CD4-positive, alpha-beta memory T cell (primary cell): ENCODE measurements around the gene CD53. TPM values are rescaled to one million over a fixed set of nuclear protein-coding genes. Genes with fewer than 3 reads are reported as not detected.

Experiments used
- CTCF ChIA-PET: fragments of 350-600 bp; sonication (Branson Sonifier 250); formaldehyde crosslinking; loops from one replicate; lab custom pipeline; 2021; ENCODE audit warnings: inconsistent platforms; ENCODE audit not compliant: partially characterized antibody; lab: Charles Lee
- POLR2A ChIA-PET: fragments of 350-600 bp; sonication (Branson Sonifier 250); formaldehyde crosslinking; loops from one replicate; lab custom pipeline; 2021; ENCODE audit not compliant: partially characterized antibody; lab: Charles Lee
- DNase-seq, 5 donors: peaks; one replicate each; pipeline versions ENCODE4 v3.0.0 to v3.0.0-alpha.2; 2020 to 2022; ENCODE audit warnings: mixed read lengths in 1 of 5
- H3K27ac ChIP-seq: one replicate; pipeline ENCODE4 v1.7.0; 2013; ENCODE audit warnings: low read depth, low read length
- H3K27me3 ChIP-seq: 2 replicates; pipeline ENCODE4 v1.7.0; 2013; ENCODE audit warnings: mild to moderate bottlenecking, low read length, moderate library complexity; ENCODE audit not compliant: insufficient read depth
- H3K36me3 ChIP-seq: 2 replicates; pipeline ENCODE4 v1.7.0; 2013; ENCODE audit warnings: mild to moderate bottlenecking, low read length, moderate library complexity; ENCODE audit not compliant: insufficient read depth
- H3K4me1 ChIP-seq: 2 replicates; pipeline ENCODE4 v1.7.0; 2013; ENCODE audit warnings: mild to moderate bottlenecking, low read length, moderate library complexity; ENCODE audit not compliant: insufficient read depth
- H3K4me3 ChIP-seq, 2 donors: one replicate each; pipeline ENCODE4 v1.7.0; 2013; ENCODE audit warnings: low read length in 2 of 2, mild to moderate bottlenecking in 1 of 2
- H3K9me3 ChIP-seq, 2 donors: one replicate each; pipeline ENCODE4 v1.7.0; 2013; ENCODE audit warnings: low read length in 2 of 2, control low read depth in 1 of 2; ENCODE audit not compliant: control insufficient read depth in 1 of 2
- H3K27ac Mint-ChIP-seq, 7 donors: one replicate each; pipeline ENCODE4 v1.8.0; 2020 to 2021; ENCODE audit warnings: mixed read lengths in 7 of 7, mild to moderate bottlenecking in 6 of 7, inconsistent platforms in 3 of 7, moderate library complexity in 3 of 7
- H3K27me3 Mint-ChIP-seq, 2 donors: one replicate each; pipeline ENCODE4 v1.8.0; 2020 to 2021; ENCODE audit warnings: mixed read lengths in 2 of 2
- H3K36me3 Mint-ChIP-seq, 2 donors: one replicate each; pipeline ENCODE4 v1.8.0; 2020 to 2021; ENCODE audit warnings: mixed read lengths in 2 of 2, inconsistent platforms in 1 of 2, mild to moderate bottlenecking in 1 of 2
- H3K4me1 Mint-ChIP-seq, 4 donors: one replicate each; pipeline ENCODE4 v1.8.0; 2020 to 2021; ENCODE audit warnings: mixed read lengths in 4 of 4, mild to moderate bottlenecking in 1 of 4
- H3K4me3 Mint-ChIP-seq, 8 donors: one replicate each; pipeline ENCODE4 v1.8.0; 2020 to 2021; ENCODE audit warnings: mixed read lengths in 8 of 8, mild to moderate bottlenecking in 7 of 8, moderate library complexity in 6 of 8, inconsistent platforms in 3 of 8
- H3K9me3 Mint-ChIP-seq, 8 donors: one replicate each; pipeline ENCODE4 v1.8.0; 2020 to 2021; ENCODE audit warnings: mixed read lengths in 8 of 8, mild to moderate bottlenecking in 5 of 8, inconsistent platforms in 3 of 8, moderate library complexity in 1 of 8
- intact Hi-C: fragments of 100-400 bp; cut with micrococcal nuclease; formaldehyde crosslinking; loops from one replicate; pipeline ENCODE4 v1.15.1; 2023
- polyA plus RNA-seq, 2 donors: library from polyadenylated mRNA; unstranded; fragments of 300-500 nt; fragmentation: Illumina TruSeq; gene quantifications; one replicate each; pipeline ENCODE4 v1.2.3, GENCODE V29; 2021
- total RNA-seq, 2 experiments: library from RNA; stranded (reverse); gene quantifications; one replicate each; pipeline ENCODE4 v1.2.3, GENCODE V29; 2021

CD53 gene
- total and polyA plus RNA-seq, 4 experiments from 2014 or later: 337 to 1,003 (median 663) TPM

DNA sequence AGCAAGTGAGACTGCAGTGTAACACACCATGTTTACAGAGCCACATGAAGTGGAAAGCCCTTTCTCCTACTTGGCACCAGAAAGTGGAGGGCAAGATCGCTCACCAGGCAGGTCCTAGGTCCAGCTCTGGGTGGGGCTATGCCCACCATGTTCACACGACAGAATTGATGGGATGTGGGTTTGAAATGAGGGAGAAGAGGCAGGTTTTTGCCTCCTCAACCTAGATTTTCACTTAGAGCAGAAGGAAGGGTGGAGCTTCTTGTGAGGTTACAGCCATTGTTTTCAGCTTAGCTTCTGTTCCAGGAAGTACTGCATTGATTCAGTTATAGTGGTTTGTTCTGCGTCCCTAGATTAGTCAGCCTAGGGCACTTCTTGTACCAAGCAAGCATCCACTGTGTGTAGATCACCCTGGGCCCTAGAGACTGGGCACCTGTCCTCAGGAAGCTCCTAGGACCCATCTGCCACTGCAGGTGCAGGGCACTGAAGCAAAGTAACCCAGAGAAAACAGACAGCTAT, 2.3 kb downstream of the CD53 start:
- H3K4me3 ChIP-seq: peak overlapping the region; percentile 79 to 92
- H3K4me1 ChIP-seq: peaks cover 68% of the 10 kb centered on the region
- CTCF ChIA-PET: interaction anchor here (1.0 to 3.2 kb wide), 7 partner anchors 12 to 118 kb away, joined by 3 to 13 read pairs (median 4); partner anchors contain the start of gene LRIF1
- no peaks in the 10 kb centered on the region for H3K36me3 ChIP-seq
- Mint-ChIP-seq H3K9me3 (peaks cover 0 to 2% (median 0%) of the 10 kb centered on the region in 8 donors), H3K27me3 (no peaks in the 10 kb centered on the region), H3K4me1 (peaks cover 53 to 81% (median 60%) of the 10 kb centered on the region in 4 donors), H3K4me3 (peak overlapping the region; percentile 94 to 100 (median 98)), H3K27ac (peak overlapping the region; percentile 93 to 99 (median 98)), H3K36me3 (peaks cover 29 to 50% of the 10 kb centered on the region in 2 donors)
- intact Hi-C loops: loop anchor here (1.0 to 10.0 kb wide), 7 partner anchors 8 to 840 kb away; partner anchors contain the start of genes RBM15 and STRIP1
- H3K9me3 ChIP-seq: no peaks in the 10 kb centered on the region
- POLR2A ChIA-PET: interaction anchor here (0.5 to 5.3 kb wide), 22 partner anchors 9 to 536 kb away, joined by 3 to 69 read pairs (median 4); partner anchors contain the start of genes KCNA3, LRIF1 and RBM15
- DNase-seq: peak; percentile 60 to 74 (median 66)
- peak overlapping the region; percentile 88 for H3K27ac ChIP-seq
- no peaks in the 10 kb centered on the region for H3K27me3 ChIP-seq

DNA sequence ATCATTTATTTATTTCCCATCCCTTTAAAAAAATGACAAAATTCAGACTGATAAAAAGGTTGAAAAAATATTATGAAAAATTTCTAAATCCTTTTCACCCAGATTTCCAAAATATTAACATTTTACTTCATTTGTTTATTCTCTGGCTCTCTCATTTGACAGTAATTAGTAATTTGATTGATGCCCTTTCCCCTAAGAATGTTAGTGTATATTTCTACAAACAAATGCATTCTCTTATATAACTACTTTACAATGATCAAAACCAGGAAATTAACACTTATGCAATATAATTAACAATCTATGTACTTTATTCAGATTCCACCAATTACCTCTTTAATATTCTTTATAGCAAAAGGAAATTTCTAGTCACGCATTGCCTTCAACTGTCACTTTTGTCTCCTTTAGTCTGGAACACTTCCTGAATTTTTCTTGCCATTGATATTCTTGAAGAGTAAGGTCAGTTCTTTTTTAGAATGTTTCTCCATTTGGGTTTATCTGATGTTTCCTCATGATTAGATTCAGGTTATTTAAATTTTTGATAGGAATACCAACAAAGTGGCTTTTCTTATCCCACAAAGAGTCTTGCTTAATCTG, 3.9 kb downstream of the CD53 start:
- H3K36me3 ChIP-seq: no peaks in the 10 kb centered on the region
- Mint-ChIP-seq H3K27ac (peak overlapping the region; percentile 88 to 94 (median 92)), H3K4me3 (peak overlapping the region; percentile 76 to 99 (median 88)), H3K9me3 (peaks cover 0 to 2% (median 0%) of the 10 kb centered on the region in 8 donors), H3K4me1 (peaks cover 52 to 82% (median 61%) of the 10 kb centered on the region in 4 donors), H3K36me3 (peaks cover 41 to 62% of the 10 kb centered on the region in 2 donors), H3K27me3 (no peaks in the 10 kb centered on the region)
- H3K27ac ChIP-seq: peak overlapping the region; percentile 88
- no peaks in the 10 kb centered on the region for H3K27me3 ChIP-seq
- H3K9me3 ChIP-seq: no peaks in the 10 kb centered on the region
- H3K4me3 ChIP-seq: peak overlapping the region; percentile 39 to 67
- peaks cover 69% of the 10 kb centered on the region for H3K4me1 ChIP-seq
- DNase-seq: no peak
- ChIA-PET POLR2A (interaction anchor here (1.4 to 5.1 kb wide), 6 partner anchors 13 to 203 kb away, joined by 4 to 28 read pairs (median 6); partner anchors contain the start of genes KCNA3 and LRIF1), CTCF (no interaction called here)
- intact Hi-C loops: loop anchor here (5.0 to 10.0 kb wide), 2 partner anchors 232 to 540 kb away; partner anchors contain the start of gene RBM15

DNA sequence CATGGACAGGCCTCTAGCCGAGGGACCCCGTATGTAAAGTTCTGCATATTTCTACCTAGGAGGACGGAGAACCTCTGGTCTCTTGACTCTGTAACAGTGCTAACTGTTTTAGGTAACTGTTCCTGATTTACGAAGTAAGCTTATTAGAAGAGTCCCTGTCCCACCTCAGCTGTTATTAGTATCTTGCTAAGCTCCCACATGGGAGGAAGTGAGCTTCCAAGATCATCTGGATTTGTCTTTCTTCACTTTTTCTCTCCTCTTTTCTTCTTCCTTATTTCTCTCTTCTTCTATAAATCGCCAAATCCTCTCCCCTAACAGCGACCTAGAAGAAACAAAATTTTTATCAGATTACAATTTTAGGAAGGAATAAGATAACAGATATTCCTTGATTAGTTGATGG, 4.4 kb downstream of the CD53 start:
- ChIA-PET CTCF (no interaction called here), POLR2A (interaction anchor here (0.6 to 1.9 kb wide), 5 partner anchors 9 to 203 kb away, joined by 3 to 8 read pairs (median 6); partner anchors contain the start of genes KCNA3 and LRIF1)
- peaks cover 69% of the 10 kb centered on the region for H3K4me1 ChIP-seq
- peak overlapping the region; percentile 39 to 67 for H3K4me3 ChIP-seq
- no peak for DNase-seq
- H3K36me3 ChIP-seq: no peaks in the 10 kb centered on the region
- peaks cover 44 to 65% of the 10 kb centered on the region in 2 donors for H3K36me3 Mint-ChIP-seq
- H3K27ac Mint-ChIP-seq: peak overlapping the region; percentile 88 to 94 (median 92)
- H3K27me3 ChIP-seq: no peaks in the 10 kb centered on the region
- peak overlapping the region; percentile 88 for H3K27ac ChIP-seq
- intact Hi-C loops: loop anchor here (5.0 to 10.0 kb wide), 2 partner anchors 233 to 540 kb away; partner anchors contain the start of gene RBM15
- peak overlapping the region; percentile 76 to 99 (median 88) for H3K4me3 Mint-ChIP-seq
- peaks cover 0 to 2% (median 0%) of the 10 kb centered on the region in 8 donors for H3K9me3 Mint-ChIP-seq
- H3K27me3 Mint-ChIP-seq: no peaks in the 10 kb centered on the region
- peaks cover 50 to 82% (median 61%) of the 10 kb centered on the region in 4 donors for H3K4me1 Mint-ChIP-seq
- no peaks in the 10 kb centered on the region for H3K9me3 ChIP-seq

DNA sequence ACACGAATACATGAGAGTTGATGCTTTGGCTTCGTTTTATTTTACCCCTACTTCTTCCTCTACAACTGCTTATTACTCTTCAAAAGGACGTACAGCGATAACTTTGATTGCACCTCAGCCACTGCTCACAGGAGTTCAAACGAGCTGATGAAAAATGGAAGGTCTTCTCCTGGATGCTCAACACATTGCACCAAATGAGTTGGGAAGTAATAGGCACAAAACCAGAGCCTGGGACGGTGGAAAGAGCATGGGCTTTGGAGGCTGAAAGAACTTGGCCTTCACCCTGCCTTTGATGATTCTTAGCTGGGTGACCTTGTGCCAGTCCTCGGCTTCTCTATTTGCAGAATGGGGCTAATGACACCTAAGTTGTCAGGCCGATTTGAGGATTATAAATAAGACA, 4.8 kb downstream of the CD53 start:
- CTCF ChIA-PET: interaction anchor here (0.6 kb wide), 1 partner anchor 91 kb away, joined by 3 read pairs; no protein-coding TSS in a partner anchor
- no peaks in the 10 kb centered on the region for H3K9me3 ChIP-seq
- DNase-seq: no peak
- H3K36me3 Mint-ChIP-seq: peaks cover 44 to 66% of the 10 kb centered on the region in 2 donors
- intact Hi-C loops: loop anchor here (5.0 to 10.0 kb wide), 2 partner anchors 233 to 540 kb away; partner anchors contain the start of gene RBM15
- H3K36me3 ChIP-seq: no peaks in the 10 kb centered on the region
- no peaks in the 10 kb centered on the region for H3K27me3 Mint-ChIP-seq
- peak overlapping the region; percentile 39 to 67 for H3K4me3 ChIP-seq
- peak overlapping the region; percentile 88 for H3K27ac ChIP-seq
- H3K27me3 ChIP-seq: no peaks in the 10 kb centered on the region
- H3K4me1 Mint-ChIP-seq: peaks cover 49 to 82% (median 60%) of the 10 kb centered on the region in 4 donors
- POLR2A ChIA-PET: interaction anchor here (0.6 to 1.9 kb wide), 6 partner anchors 8 to 232 kb away, joined by 3 to 8 read pairs (median 5); partner anchors contain the start of genes KCNA3 and LRIF1
- H3K9me3 Mint-ChIP-seq: peaks cover 0 to 2% (median 0%) of the 10 kb centered on the region in 8 donors
- H3K4me1 ChIP-seq: peaks cover 69% of the 10 kb centered on the region
- H3K4me3 Mint-ChIP-seq: peak overlapping the region; percentile 76 to 99 (median 88)
- peak overlapping the region; percentile 88 to 94 (median 92) for H3K27ac Mint-ChIP-seq

DNA sequence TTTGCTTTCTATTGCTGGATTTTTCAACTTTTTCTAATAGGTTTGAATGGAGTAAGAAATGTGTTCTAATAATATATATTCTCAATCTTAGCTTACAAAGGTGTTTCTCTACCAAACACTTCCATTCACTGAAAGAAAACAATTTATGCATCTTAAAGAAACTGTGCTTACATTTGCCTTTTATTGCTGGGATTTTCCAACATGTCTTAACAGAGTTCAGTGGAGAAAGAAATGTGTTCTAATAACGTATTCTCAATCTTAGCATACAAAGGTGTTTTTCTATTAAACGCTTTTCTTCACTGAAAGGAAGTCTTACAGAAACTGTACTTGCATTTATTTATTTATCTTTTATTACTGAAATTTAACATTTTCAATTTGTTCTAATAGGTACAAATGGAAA, 5.6 kb downstream of the CD53 start:
- H3K4me3 Mint-ChIP-seq: peak overlapping the region in 7 of 8 donors; percentile 56 to 91 (median 86)
- intact Hi-C loops: loop anchor here (5.0 to 10.0 kb wide), 2 partner anchors 234 to 541 kb away; partner anchors contain the start of gene RBM15
- no peak for DNase-seq
- H3K9me3 ChIP-seq: no peaks in the 10 kb centered on the region
- ChIA-PET CTCF (interaction anchor here (1.3 to 2.4 kb wide), 2 partner anchors 12 to 95 kb away, joined by 3 to 8 read pairs; no protein-coding TSS in a partner anchor), POLR2A (interaction anchor here (0.7 to 2.8 kb wide), 9 partner anchors 8 to 1671 kb away, joined by 3 to 13 read pairs (median 6); partner anchors contain the start of genes KCNA3 and LRIF1)
- H3K36me3 Mint-ChIP-seq: peaks cover 45 to 65% of the 10 kb centered on the region in 2 donors
- H3K9me3 Mint-ChIP-seq: peaks cover 0 to 2% (median 0%) of the 10 kb centered on the region in 8 donors
- H3K27me3 Mint-ChIP-seq: no peaks in the 10 kb centered on the region
- no peaks in the 10 kb centered on the region for H3K36me3 ChIP-seq
- peaks cover 55 to 85% (median 66%) of the 10 kb centered on the region in 4 donors for H3K4me1 Mint-ChIP-seq
- H3K27me3 ChIP-seq: no peaks in the 10 kb centered on the region
- H3K4me1 ChIP-seq: peaks cover 77% of the 10 kb centered on the region
- peak overlapping the region; percentile 70 for H3K27ac ChIP-seq
- no peak overlapping the region for H3K4me3 ChIP-seq
- H3K27ac Mint-ChIP-seq: peak overlapping the region in 2 of 7 donors; percentile 91 to 93

DNA sequence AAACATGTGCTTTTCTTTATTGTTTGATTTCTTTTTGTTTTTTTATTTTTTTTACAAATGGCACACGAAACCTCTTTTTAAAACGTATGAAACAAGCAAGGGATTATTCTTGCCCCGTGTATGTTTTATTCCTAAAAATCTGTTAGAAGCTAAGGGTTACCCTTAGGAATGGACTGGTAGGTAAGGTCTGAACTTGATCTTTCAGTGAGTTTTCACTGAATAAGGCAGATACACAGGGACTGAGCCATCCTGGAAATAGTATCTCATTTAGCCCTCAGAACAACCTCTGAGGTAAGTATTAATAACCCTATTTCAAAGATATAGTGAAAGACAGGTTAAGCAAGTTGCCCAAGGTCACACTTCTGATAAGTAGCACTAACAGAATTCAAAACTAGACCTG, 6.0 kb downstream of the CD53 start:
- H3K4me1 ChIP-seq: peaks cover 81% of the 10 kb centered on the region
- peaks cover 57 to 89% (median 69%) of the 10 kb centered on the region in 4 donors for H3K4me1 Mint-ChIP-seq
- peak overlapping the region; percentile 70 for H3K27ac ChIP-seq
- peaks cover 0 to 2% (median 0%) of the 10 kb centered on the region in 8 donors for H3K9me3 Mint-ChIP-seq
- no peaks in the 10 kb centered on the region for H3K36me3 ChIP-seq
- peak overlapping the region; percentile 75 to 91 (median 86) for H3K4me3 Mint-ChIP-seq
- POLR2A ChIA-PET: interaction anchor here (0.7 to 2.8 kb wide), 7 partner anchors 8 to 1671 kb away, joined by 3 to 13 read pairs (median 5); partner anchors contain the start of genes KCNA3 and LRIF1
- no peaks in the 10 kb centered on the region for H3K9me3 ChIP-seq
- peak overlapping the region; percentile 6 to 26 for H3K4me3 ChIP-seq
- no peak for DNase-seq
- CTCF ChIA-PET: interaction anchor here (0.9 to 2.4 kb wide), 3 partner anchors 12 to 95 kb away, joined by 3 to 8 read pairs (median 3); no protein-coding TSS in a partner anchor
- no peaks in the 10 kb centered on the region for H3K27me3 Mint-ChIP-seq
- peak overlapping the region in 5 of 7 donors; percentile 69 to 99 (median 92) for H3K27ac Mint-ChIP-seq
- H3K36me3 Mint-ChIP-seq: peaks cover 45 to 63% of the 10 kb centered on the region in 2 donors
- no peaks in the 10 kb centered on the region for H3K27me3 ChIP-seq
- intact Hi-C loops: loop anchor here (5.0 to 10.0 kb wide), 2 partner anchors 234 to 542 kb away; partner anchors contain the start of gene RBM15
